Measurements from ENCODE around the gene URB2.
"Not testable (repeated sequence)": the region's sequence is repeated elsewhere in the genome, so short reads cannot be mapped to it uniquely, and the experiment has no call there.

URB2 gene

DNA sequence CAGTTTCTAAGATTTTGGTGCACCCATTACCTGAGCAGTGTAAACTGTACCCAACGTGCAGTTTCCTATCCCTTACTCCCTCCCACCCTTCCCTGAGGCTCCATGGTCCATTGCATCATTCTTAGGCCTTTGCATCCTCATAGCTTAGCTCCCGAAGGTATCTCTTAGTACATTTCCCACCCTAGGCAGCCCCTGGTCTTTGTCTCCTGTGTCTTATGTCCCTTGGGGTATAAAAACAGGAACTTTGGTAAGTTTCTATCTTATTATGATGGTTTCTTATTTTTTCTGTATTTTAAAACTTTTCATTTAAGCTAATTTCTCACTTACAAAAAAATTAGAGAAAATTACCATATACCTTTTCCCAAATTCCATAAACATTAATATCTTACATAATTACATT lies 78.1 kb downstream of the URB2 start:
- Histone ChIP-seq H3K4me3 (ENCODE audit: low read depth, low read length) (no peak overlapping the region), H3K36me3 (ENCODE audit: control insufficient read depth in 2 of 2, insufficient read depth in 1 of 2, low read length in 2 of 2) (no peaks in the 10 kb centered on the region), H3K27ac (ENCODE audit: extremely low read depth, low read depth, low read length) (no peak overlapping the region), H3K9me3 (ENCODE audit: control insufficient read depth, insufficient read depth, low read depth, low read length) (no peaks in the 10 kb centered on the region), H3K4me1 (ENCODE audit: control insufficient read depth, insufficient read depth, low read length) (no peaks in the 10 kb centered on the region)
- TF ChIP-seq ZNF518A (tag by site-specific recombination; conservative IDR thresholded peaks at IDR 0.05; ENCODE audit: low read depth) (no peak), OSR2 (tag by site-specific recombination; IDR thresholded peaks at IDR 0.05) (no peak), ZNF169 (tag by site-specific recombination; IDR thresholded peaks at IDR 0.05) (no peak), ZNF311 (tag by site-specific recombination; IDR thresholded peaks at IDR 0.05; ENCODE audit: borderline replicate concordance) (no peak), ZNF121 (tag by site-specific recombination; IDR thresholded peaks at IDR 0.05) (no peak), ZBTB49 (tag by site-specific recombination; IDR thresholded peaks at IDR 0.05; ENCODE audit: low read depth) (no peak), ZNF701 (tag by site-specific recombination; IDR thresholded peaks at IDR 0.05) (no peak)
- ChIA-PET POLR2A (interaction anchor here (1.3 kb wide), 1 partner anchor 12 kb away, joined by 3 read pairs; no protein-coding TSS in a partner anchor), CTCF (interaction anchor here (1.3 kb wide), 1 partner anchor 11 kb away, joined by 3 read pairs; no protein-coding TSS in a partner anchor)

GRCh38 chr1:229705152-229705551 lies 79.1 kb downstream of the URB2 start:
- CTCF ChIA-PET = interaction anchor here (0.6 to 1.3 kb wide), 3 partner anchors 10 to 262 kb away, joined by 3 read pairs; no protein-coding TSS in a partner anchor
- H3K9me3 ChIP-seq (ENCODE audit: control insufficient read depth, insufficient read depth, low read depth, low read length); H3K27ac ChIP-seq (ENCODE audit: extremely low read depth, low read depth, low read length); H3K36me3 ChIP-seq (ENCODE audit: control insufficient read depth in 2 of 2, insufficient read depth in 1 of 2, low read length in 2 of 2); H3K4me3 ChIP-seq (ENCODE audit: low read depth, low read length); H3K4me1 ChIP-seq (ENCODE audit: control insufficient read depth, insufficient read depth, low read length): not testable (repeated sequence)
- POLR2A ChIA-PET = interaction anchor here (1.3 kb wide), 1 partner anchor 11 kb away, joined by 3 read pairs; no protein-coding TSS in a partner anchor

DNA sequence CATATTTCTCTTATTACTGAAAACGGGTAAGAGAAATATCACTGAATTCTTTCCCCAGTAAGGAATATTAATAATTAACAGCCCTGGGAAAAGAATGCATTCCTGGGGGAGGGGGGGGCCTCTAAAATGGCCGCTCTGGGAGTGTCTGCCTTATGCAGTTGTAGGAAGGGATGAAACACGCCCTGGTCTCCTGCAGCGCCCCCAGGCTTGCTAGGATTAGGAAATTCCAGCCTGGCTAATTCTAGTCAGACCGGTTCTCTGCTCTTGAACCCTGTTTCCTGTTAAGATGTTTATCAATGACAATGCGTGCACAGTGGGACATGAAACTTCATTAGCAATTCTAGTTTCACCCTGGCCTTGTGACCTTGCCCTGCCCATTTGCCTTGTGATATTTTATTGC lies 81.1 kb downstream of the URB2 start:
- H3K27ac ChIP-seq (ENCODE audit: extremely low read depth, low read depth, low read length); POLR2A ChIA-PET; H3K4me3 ChIP-seq (ENCODE audit: low read depth, low read length); H3K36me3 ChIP-seq (ENCODE audit: control insufficient read depth in 2 of 2, insufficient read depth in 1 of 2, low read length in 2 of 2); H3K4me1 ChIP-seq (ENCODE audit: control insufficient read depth, insufficient read depth, low read length); CTCF ChIA-PET; H3K9me3 ChIP-seq (ENCODE audit: control insufficient read depth, insufficient read depth, low read depth, low read length): not testable (repeated sequence)
- TF ChIP-seq SETDB1 (IDR thresholded peaks at IDR 0.05; ENCODE audit: insufficient read length, low read length) = peak; percentile 32

DNA sequence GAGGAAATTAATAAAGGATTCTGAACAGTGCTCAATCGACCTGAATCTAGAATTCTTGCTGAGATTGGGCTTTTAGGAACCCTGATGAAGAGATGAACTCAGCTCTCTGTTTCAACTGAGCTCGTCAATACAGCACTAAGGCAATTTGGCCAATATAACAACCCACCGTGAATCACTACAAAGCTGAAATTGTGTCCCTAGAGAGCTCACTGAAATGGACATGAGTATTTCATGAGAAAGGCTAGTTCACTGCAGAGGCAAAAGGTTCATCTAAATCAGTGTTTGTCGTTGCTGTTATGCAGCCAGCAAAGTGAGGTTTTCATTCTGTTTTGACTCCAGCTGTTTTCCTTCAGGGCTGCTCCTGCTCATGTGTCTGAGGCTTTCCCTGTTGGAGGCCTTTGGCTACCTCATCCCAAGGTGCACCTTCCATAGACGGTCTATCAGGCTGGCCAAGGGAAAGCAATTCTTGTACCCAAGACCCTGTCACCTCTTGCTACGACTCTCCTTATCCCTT lies 83.5 kb downstream of the URB2 start:
- ChIA-PET CTCF (interaction anchor here (1.1 to 1.8 kb wide), 2 partner anchors 49 to 149 kb away, joined by 4 to 5 read pairs; no protein-coding TSS in a partner anchor), POLR2A (no interaction called here)
- H3K4me1 ChIP-seq (ENCODE audit: control insufficient read depth, insufficient read depth, low read length) = no peaks in the 10 kb centered on the region
- TF ChIP-seq MEIS1 (CRISPR knock-in tag; IDR thresholded peaks at IDR 0.05; ENCODE audit: borderline replicate concordance) (no peak), ZNF184 (tag by site-specific recombination; IDR thresholded peaks at IDR 0.05) (no peak), ZNF138 (tag by site-specific recombination; IDR thresholded peaks at IDR 0.05; ENCODE audit: borderline replicate concordance) (no peak), ZNF146 (tag by site-specific recombination; IDR thresholded peaks at IDR 0.05) (no peak), ZBTB7A (tag by site-specific recombination; IDR thresholded peaks at IDR 0.05; ENCODE audit: low read depth) (no peak), MZF1 (tag by site-specific recombination; IDR thresholded peaks at IDR 0.05; ENCODE audit: borderline replicate concordance) (no peak), ZXDB (tag by site-specific recombination; IDR thresholded peaks at IDR 0.05) (no peak), REPIN1 (tag by site-specific recombination; IDR thresholded peaks at IDR 0.05; ENCODE audit: low read depth) (no peak), ZNF169 (tag by site-specific recombination; IDR thresholded peaks at IDR 0.05) (no peak), ZNF121 (tag by site-specific recombination; IDR thresholded peaks at IDR 0.05) (no peak), ZFP37 (tag by site-specific recombination; IDR thresholded peaks at IDR 0.05) (no peak), ZFP3 (tag by site-specific recombination; IDR thresholded peaks at IDR 0.05; ENCODE audit: low read depth) (no peak), ZNF837 (tag by site-specific recombination; IDR thresholded peaks at IDR 0.05) (no peak), ZNF76 (tag by site-specific recombination; IDR thresholded peaks at IDR 0.05; ENCODE audit: borderline replicate concordance, low read depth) (no peak)

More for the DNA sequence above, 83.5 kb downstream of the URB2 start:
- H3K36me3 ChIP-seq (ENCODE audit: control insufficient read depth in 2 of 2, insufficient read depth in 1 of 2, low read length in 2 of 2) = no peaks in the 10 kb centered on the region
- no peak overlapping the region for H3K4me3 ChIP-seq (ENCODE audit: low read depth, low read length)
- H3K27ac ChIP-seq (ENCODE audit: extremely low read depth, low read depth, low read length) = no peak overlapping the region
- H3K9me3 ChIP-seq (ENCODE audit: control insufficient read depth, insufficient read depth, low read depth, low read length) = no peaks in the 10 kb centered on the region
